Loucy (cell line): ENCODE data around the gene AIG1.

Experiments used
- H2AFZ ChIP-seq: fragments of 200-600 bp; sonication (generic); 2 replicates; pipeline ENCODE4 v1.6.0; 2016; ENCODE audit warnings: antibody characterized with exemption, mild to moderate bottlenecking, low read length, moderate library complexity
- H3F3A ChIP-seq: fragments of 200-600 bp; 2 replicates; pipeline ENCODE4 v1.6.0; 2016; ENCODE audit warnings: antibody characterized with exemption, low read depth, mild to moderate bottlenecking
- H3K27me3 ChIP-seq: fragments of 200-600 bp; sonication (generic); 2 replicates; pipeline ENCODE4 v1.6.1; 2014; ENCODE audit warnings: low read length, mild to moderate bottlenecking; ENCODE audit not compliant: insufficient read depth, poor library complexity, severe bottlenecking
- H3K36me3 ChIP-seq: fragments of 200-600 bp; sonication (generic); 2 replicates; pipeline ENCODE4 v1.6.1; 2016; ENCODE audit warnings: low read length; ENCODE audit not compliant: insufficient read depth
- H3K4me1 ChIP-seq: fragments of 200-600 bp; sonication (generic); 2 replicates; pipeline ENCODE4 v1.5.1; 2014; ENCODE audit warnings: low read length, mild to moderate bottlenecking; ENCODE audit not compliant: insufficient read depth, poor library complexity, severe bottlenecking
- H3K4me2 ChIP-seq: fragments of 200-600 bp; sonication (generic); 2 replicates; pipeline ENCODE4 v1.6.0; 2014; ENCODE audit warnings: antibody characterized with exemption, low read length, low read depth, mild to moderate bottlenecking; ENCODE audit not compliant: poor library complexity, severe bottlenecking
- H3K4me3 ChIP-seq: fragments of 200-600 bp; sonication (generic); 2 replicates; pipeline ENCODE4 v1.5.1; 2014; ENCODE audit warnings: low read length, mild to moderate bottlenecking, mixed read lengths; ENCODE audit not compliant: poor library complexity, severe bottlenecking
- H3K79me2 ChIP-seq: fragments of 200-600 bp; sonication (generic); 2 replicates; pipeline ENCODE4 v1.6.1; 2014; ENCODE audit warnings: low read length; ENCODE audit not compliant: insufficient read depth
- H3K9ac ChIP-seq: fragments of 200-600 bp; sonication (generic); 2 replicates; pipeline ENCODE4 v1.6.0; 2014; ENCODE audit warnings: mild to moderate bottlenecking, low read depth, low read length, moderate library complexity; ENCODE audit not compliant: poor library complexity, severe bottlenecking
- H3K9me2 ChIP-seq: fragments of 200-600 bp; sonication (generic); replicated peaks from 2 replicates; pipeline ENCODE4 v1.6.1; 2016; ENCODE audit warnings: low read depth, low read length, mixed read lengths
- H3K9me3 ChIP-seq: fragments of 200-600 bp; sonication (generic); 2 replicates; pipeline ENCODE4 v1.6.1; 2014; ENCODE audit warnings: mild to moderate bottlenecking, antibody characterized with exemption, low read length, low read depth; ENCODE audit not compliant: insufficient read depth
- H4K20me1 ChIP-seq: fragments of 200-600 bp; sonication (generic); 2 replicates; pipeline ENCODE4 v1.6.0; 2014; ENCODE audit warnings: antibody characterized with exemption, low read length, mild to moderate bottlenecking; ENCODE audit not compliant: insufficient read depth, poor library complexity, severe bottlenecking
- EZH2phosphoT487 ChIP-seq: fragments of 200-600 bp; IDR thresholded peaks from 2 replicates; pipeline ENCODE4 v1.6.1; 2018; ENCODE audit warnings: antibody characterized with exemption, mild to moderate bottlenecking, moderate library complexity, borderline replicate concordance
- TF ChIP-seq, protein P1 (sequence below): fragments of 200-600 bp; sonication (generic); conservative IDR thresholded peaks from 2 replicates; pipeline ENCODE4 v1.5.1; 2014; ENCODE audit warnings: mild to moderate bottlenecking, antibody characterized with exemption, low read length

AIG1 gene

GRCh38 chr6:143123941-143124340, 63.3 kb downstream of the AIG1 start:
- Histone ChIP-seq H3F3A (no peaks in the 10 kb centered on the region), H3K79me2 (no peaks in the 10 kb centered on the region), H3K9me2 (no peaks in the 10 kb centered on the region), H3K9ac (no peak overlapping the region), H3K4me3 (no peak overlapping the region), H3K4me2 (no peak overlapping the region), H4K20me1 (no peaks in the 10 kb centered on the region), H3K27me3 (no peaks in the 10 kb centered on the region), H2AFZ (no peak overlapping the region), H3K36me3 (no peaks in the 10 kb centered on the region), H3K4me1 (no peaks in the 10 kb centered on the region), H3K9me3 (no peaks in the 10 kb centered on the region)
- no peak for TF ChIP-seq EZH2phosphoT487
- TF ChIP-seq, protein P1, sequence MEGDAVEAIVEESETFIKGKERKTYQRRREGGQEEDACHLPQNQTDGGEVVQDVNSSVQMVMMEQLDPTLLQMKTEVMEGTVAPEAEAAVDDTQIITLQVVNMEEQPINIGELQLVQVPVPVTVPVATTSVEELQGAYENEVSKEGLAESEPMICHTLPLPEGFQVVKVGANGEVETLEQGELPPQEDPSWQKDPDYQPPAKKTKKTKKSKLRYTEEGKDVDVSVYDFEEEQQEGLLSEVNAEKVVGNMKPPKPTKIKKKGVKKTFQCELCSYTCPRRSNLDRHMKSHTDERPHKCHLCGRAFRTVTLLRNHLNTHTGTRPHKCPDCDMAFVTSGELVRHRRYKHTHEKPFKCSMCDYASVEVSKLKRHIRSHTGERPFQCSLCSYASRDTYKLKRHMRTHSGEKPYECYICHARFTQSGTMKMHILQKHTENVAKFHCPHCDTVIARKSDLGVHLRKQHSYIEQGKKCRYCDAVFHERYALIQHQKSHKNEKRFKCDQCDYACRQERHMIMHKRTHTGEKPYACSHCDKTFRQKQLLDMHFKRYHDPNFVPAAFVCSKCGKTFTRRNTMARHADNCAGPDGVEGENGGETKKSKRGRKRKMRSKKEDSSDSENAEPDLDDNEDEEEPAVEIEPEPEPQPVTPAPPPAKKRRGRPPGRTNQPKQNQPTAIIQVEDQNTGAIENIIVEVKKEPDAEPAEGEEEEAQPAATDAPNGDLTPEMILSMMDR, result no peak

GRCh38 chr6:143125455-143125854, 64.8 kb downstream of the AIG1 start:
- Histone ChIP-seq H2AFZ (no peak overlapping the region), H3F3A (no peaks in the 10 kb centered on the region), H3K4me2 (no peak overlapping the region), H3K9ac (no peak overlapping the region), H3K4me3 (no peak overlapping the region), H3K9me2 (no peaks in the 10 kb centered on the region), H3K4me1 (no peaks in the 10 kb centered on the region), H3K9me3 (peaks cover under 1% of the 10 kb centered on the region; the same call in 1 of the 2 replicates), H4K20me1 (no peaks in the 10 kb centered on the region), H3K79me2 (no peaks in the 10 kb centered on the region), H3K36me3 (no peaks in the 10 kb centered on the region), H3K27me3 (no peaks in the 10 kb centered on the region)
- no peak for TF ChIP-seq EZH2phosphoT487
- TF ChIP-seq, protein P1, result no peak

DNA sequence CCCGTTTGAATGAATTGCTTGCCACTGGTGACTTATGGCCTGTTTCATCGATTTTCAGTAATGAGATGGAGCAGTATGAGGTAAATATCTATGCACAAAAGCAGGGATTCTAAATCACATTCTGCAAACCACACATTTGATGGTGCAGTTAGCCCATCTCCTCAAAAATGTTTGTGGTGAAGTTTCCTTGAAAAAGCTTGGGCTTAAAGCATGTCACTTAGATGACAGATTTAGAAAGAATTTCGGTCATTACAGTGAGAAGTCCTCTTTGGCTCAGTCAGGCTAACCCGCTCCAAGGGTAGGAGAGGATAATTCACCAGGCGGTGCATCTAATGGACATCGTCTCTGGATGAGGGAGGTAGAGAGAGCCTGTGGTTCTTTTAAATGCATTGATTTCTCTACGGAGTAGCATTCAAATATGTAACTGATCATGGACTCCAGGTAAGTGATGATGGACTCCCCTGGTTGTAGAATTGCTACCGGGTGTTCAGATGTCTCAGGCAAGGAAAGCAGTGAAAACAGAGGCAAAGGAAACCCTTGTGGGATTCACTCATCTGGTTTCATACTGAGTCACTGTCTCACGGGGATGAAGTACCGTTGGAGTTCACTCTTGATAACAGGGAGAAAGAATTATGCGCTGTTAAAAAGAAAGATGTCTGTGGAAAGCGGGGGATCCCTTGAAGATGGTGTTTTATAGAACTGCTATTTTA, 65.3 kb downstream of the AIG1 start:
- TF ChIP-seq, protein P1, result no peak
- no peak for TF ChIP-seq EZH2phosphoT487
- Histone ChIP-seq H3K4me3 (no peak overlapping the region), H3F3A (no peaks in the 10 kb centered on the region), H3K9me2 (no peaks in the 10 kb centered on the region), H3K4me2 (no peak overlapping the region), H3K9me3 (peaks cover 6% of the 10 kb centered on the region; the same call in 1 of the 2 replicates), H3K4me1 (no peaks in the 10 kb centered on the region), H3K36me3 (no peaks in the 10 kb centered on the region), H2AFZ (no peak overlapping the region), H3K27me3 (no peaks in the 10 kb centered on the region), H3K79me2 (no peaks in the 10 kb centered on the region), H3K9ac (no peak overlapping the region), H4K20me1 (no peaks in the 10 kb centered on the region)
